ACC112 (cell line): Measurements from ENCODE around the gene USHBP1.
A peak's percentile ranks its signal among the peaks of the same experiment; 100 is the strongest.
"Not testable (repeated sequence)": the region's sequence is repeated elsewhere in the genome, so short reads cannot be mapped to it uniquely, and the experiment has no call there.

Experiments
- H2AFZ ChIP-seq: fragments of 200-600 bp; sonication (generic); one replicate; pipeline ENCODE4 v1.6.0; 2017; ENCODE audit warnings: antibody characterized with exemption, low read length; ENCODE audit not compliant: unreplicated experiment
- H3K27ac ChIP-seq: fragments of 200-600 bp; sonication (generic); 2 replicates; pipeline ENCODE4 v1.5.1; 2014; ENCODE audit warnings: low read depth, mild to moderate bottlenecking, antibody characterized with exemption, low read length, moderate library complexity
- H3K27me3 ChIP-seq: fragments of 200-600 bp; sonication (generic); 2 replicates; pipeline ENCODE4 v1.6.1; 2014; ENCODE audit warnings: mild to moderate bottlenecking, antibody characterized with exemption, low read length, moderate library complexity, mixed read lengths; ENCODE audit not compliant: insufficient read depth
- H3K36me3 ChIP-seq: fragments of 200-600 bp; sonication (generic); 2 replicates; pipeline ENCODE4 v1.6.1; 2016; ENCODE audit warnings: mild to moderate bottlenecking, antibody characterized with exemption, low read length, moderate library complexity, mixed read lengths; ENCODE audit not compliant: insufficient read depth
- H3K4me1 ChIP-seq: fragments of 200-600 bp; sonication (generic); one replicate; pipeline ENCODE4 v1.6.1; 2016; ENCODE audit warnings: low read length, mixed read lengths; ENCODE audit not compliant: insufficient read depth, unreplicated experiment, control insufficient read depth
- H3K4me3 ChIP-seq: fragments of 200-600 bp; sonication (generic); 2 replicates; pipeline ENCODE4 v1.5.1; 2014; ENCODE audit warnings: mild to moderate bottlenecking, low read depth, low read length
- H3K79me2 ChIP-seq: fragments of 200-600 bp; sonication (generic); one replicate; pipeline ENCODE4 v1.6.0; 2016; ENCODE audit warnings: low read length; ENCODE audit not compliant: control insufficient read depth, unreplicated experiment, insufficient read depth

The USHBP1 gene

DNA sequence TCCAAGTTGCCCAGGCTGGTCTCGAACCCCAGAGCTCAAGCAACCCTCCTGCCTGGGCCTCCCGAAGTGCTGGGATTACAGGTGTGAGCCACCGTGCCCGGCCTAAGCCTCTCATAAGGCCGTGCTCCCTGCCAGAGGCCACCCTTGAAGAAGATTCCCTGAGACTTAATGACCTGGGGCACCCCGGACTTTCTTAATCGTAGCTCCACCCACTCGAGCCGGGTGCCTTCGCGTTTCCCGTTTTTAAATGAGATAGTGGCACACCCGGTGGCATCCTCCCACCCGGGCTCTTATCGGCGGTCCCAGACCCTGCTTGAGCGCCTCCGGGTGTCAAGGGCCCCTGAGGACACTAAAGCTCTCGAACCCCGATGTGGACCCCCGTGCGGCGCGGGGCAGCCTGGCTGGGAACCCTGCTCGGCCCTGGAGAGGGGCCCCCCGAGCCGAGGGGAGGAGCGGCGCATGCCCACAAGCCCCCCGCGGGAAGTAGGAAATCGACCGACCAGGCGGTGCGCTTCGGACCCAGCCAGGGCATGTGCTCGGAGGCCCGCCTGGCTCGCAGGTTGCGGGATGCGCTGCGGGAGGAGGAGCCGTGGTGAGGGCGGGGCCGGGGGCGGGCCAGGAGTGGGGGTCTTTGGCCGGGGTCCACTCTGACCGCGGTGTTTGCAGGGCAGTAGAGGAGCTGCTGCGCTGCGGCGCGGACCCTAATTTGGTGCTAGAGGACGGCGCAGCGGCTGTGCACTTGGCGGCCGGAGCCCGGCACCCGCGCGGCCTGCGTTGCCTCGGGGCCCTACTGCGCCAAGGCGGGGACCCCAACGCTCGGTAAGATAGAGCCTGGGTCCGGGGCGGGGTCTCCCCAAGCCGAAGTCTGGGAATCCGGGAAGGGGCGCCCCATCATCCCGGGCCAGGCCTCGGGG is 17.1 kb upstream of the USHBP1 start, which contains the start of gene ANKLE1:
ANKLE1 (plus strand) TSS at position 511 of the 914 bp plus-strand sequence; CDS start at position 531, 20 bp downstream.
- Histone ChIP-seq H3K79me2 (no peaks in the 10 kb centered on the region), H3K4me1 (no peaks in the 10 kb centered on the region), H3K27ac (no peak within 1 kb of the TSS), H3K36me3 (peaks cover 2% of the 10 kb centered on the region; the same call in 1 of the 2 replicates), H2AFZ (peak within 1 kb of the TSS; percentile 62), H3K27me3 (no peaks in the 10 kb centered on the region), H3K4me3 (peak within 1 kb of the TSS; percentile 82)

DNA sequence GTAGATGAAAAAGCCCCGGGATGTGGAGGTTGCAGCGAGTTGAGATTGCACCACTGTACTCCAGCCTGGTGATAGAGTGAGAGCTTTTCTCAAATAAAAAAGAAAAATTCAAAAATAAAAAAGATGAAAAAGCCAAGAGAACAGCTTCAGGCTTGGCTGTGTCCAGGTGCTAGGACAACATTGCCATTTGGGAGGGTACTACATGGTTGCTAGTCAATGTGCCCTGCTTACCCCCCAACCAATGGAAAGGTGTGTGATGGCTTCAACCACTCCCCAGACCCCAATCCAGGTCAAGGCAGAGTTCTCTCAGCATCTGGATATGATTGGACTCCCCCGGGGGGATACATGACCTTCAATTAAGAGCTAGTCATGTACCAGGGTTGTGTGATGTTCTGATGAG is 14.9 kb upstream of the USHBP1 start:
- Histone ChIP-seq H3K27me3 (no peaks in the 10 kb centered on the region), H2AFZ (no peak overlapping the region), H3K36me3 (peaks cover 2% of the 10 kb centered on the region; the same call in 1 of the 2 replicates), H3K4me3 (no peak overlapping the region), H3K27ac (no peak overlapping the region), H3K4me1 (no peaks in the 10 kb centered on the region), H3K79me2 (no peaks in the 10 kb centered on the region)

DNA sequence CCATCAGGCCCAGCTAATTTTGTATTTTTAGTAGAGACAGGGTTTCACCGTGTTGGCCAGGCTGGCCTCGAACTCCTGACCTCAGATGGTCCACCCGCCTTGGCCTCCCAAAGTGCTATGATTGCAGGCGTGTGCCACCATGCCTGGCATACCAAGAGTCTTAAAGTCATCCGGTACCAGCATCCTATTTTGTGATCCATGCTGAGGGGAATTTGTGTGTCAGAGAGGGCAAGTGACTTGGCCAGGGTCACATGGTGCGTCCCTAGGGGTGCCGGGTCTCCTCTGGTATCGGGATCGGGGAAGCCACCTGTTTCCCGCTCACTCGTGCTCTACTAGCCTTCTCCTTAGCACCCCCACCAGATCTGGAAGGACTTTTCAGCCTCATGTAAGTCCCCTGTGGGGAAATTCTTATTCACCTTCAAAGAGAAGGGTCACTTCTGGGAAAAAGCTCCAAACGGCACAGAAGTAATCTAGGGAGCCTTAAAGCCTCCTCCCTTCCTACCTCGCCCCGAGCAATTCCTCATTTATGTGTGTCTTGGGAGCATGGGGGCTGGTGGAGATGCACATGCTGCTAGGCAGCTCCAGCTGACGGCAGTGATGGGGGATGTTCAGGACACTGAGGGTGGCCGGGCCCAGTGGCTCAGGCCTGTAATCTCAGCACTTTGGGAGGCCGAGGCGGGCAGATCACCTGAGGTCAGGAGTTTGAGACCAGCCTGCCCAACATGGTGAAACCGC is 11.1 kb upstream of the USHBP1 start:
- Histone ChIP-seq H3K36me3 (peaks cover 2% of the 10 kb centered on the region; the same call in 1 of the 2 replicates), H3K4me1 (no peaks in the 10 kb centered on the region), H3K27ac (no peak overlapping the region), H3K27me3 (no peaks in the 10 kb centered on the region), H2AFZ (no peak overlapping the region), H3K4me3 (no peak overlapping the region), H3K79me2 (no peaks in the 10 kb centered on the region)

DNA sequence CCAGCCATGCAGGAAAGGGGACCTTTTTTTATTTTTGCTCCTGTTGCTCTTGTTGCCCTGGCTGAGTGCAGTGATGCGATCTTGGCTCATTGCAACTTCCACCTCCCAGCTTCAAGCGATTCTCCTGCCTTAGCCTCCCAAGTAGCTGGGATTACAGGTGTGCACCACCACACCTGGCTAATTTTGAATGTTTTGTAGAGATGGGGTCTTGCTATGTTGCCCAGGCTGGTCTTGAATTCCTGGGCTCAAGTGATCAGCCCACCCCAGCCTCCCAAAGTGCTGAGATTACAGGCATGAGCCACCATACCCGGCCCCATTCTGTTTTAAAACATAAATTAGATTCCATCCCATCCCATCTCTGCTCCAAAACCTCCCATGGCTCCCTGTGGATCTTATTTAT is 10.3 kb upstream of the USHBP1 start:
- H3K79me2 ChIP-seq, H2AFZ ChIP-seq, H3K36me3 ChIP-seq, H3K27ac ChIP-seq, H3K4me3 ChIP-seq, H3K4me1 ChIP-seq, H3K27me3 ChIP-seq: not testable (repeated sequence)

DNA sequence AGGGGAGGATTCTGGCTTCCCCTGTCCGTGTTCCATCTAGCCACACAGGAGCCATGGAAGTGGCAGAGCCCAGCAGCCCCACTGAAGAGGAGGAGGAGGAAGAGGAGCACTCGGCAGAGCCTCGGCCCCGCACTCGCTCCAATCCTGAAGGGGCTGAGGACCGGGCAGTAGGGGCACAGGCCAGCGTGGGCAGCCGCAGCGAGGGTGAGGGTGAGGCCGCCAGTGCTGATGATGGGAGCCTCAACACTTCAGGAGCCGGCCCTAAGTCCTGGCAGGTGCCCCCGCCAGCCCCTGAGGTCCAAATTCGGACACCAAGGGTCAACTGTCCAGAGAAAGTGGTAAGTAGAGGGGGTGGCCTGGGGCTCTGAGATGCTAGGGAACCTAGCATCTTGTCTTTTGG is 4.2 kb upstream of the USHBP1 start:
- no peak overlapping the region for H2AFZ ChIP-seq
- H3K79me2 ChIP-seq: peaks cover 13% of the 10 kb centered on the region
- no peaks in the 10 kb centered on the region for H3K36me3 ChIP-seq
- H3K4me1 ChIP-seq: peaks cover 4% of the 10 kb centered on the region
- peak overlapping the region; percentile 96; the same call in 1 of the 2 replicates for H3K4me3 ChIP-seq
- no peak overlapping the region for H3K27ac ChIP-seq
- no peaks in the 10 kb centered on the region for H3K27me3 ChIP-seq

DNA sequence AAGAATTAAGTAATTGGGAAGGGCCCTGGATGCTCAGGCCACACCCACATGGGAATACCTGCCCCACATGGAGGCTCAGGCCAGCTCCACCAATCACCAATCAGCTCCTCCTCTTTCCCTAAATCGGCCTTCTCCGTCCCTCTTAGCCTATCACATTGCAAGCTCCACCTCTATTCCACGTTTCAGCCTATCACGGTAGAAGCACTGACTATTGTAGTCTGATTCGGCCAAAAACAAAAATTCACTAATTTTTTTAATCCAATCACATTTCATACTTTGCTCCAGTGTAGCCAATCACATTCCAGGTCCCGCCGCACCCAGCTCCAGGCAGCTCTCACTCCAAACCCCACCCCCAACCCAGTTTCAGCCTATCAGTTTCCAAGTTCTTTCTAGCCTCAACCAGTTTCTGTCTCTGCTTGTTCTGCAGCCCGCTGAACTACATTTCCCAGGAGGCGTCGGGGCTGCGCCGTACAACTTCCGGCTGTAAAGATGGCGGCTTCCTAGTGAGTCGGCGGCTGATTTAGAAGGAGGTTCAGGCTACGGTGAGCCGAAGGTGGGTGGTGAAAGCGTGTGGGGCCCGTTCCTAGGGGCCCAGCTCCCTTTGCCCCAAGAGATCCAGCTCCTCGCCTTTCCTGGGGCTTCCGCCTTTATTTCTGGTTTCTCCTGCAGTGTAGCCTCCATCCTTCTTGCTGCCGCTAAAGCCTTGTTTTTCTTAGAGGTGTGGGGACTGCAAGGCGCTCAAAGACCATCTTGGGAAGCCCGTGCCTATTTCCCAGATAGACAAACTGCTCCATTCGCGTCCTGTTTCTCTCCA is 2.6 kb upstream of the USHBP1 start, which contains the start of gene BABAM1:
BABAM1 (plus strand) TSS at position 469 of the 814 bp plus-strand sequence. CDS start 1,364 bp downstream, outside the sequence.
- H3K27ac ChIP-seq: peak within 1 kb of the TSS; percentile 70
- H3K27me3 ChIP-seq: no peaks in the 10 kb centered on the region
- peaks cover 4% of the 10 kb centered on the region for H3K4me1 ChIP-seq
- peaks cover 13% of the 10 kb centered on the region for H3K79me2 ChIP-seq
- H3K36me3 ChIP-seq: no peaks in the 10 kb centered on the region
- peak within 1 kb of the TSS; percentile 96 for H3K4me3 ChIP-seq
- peak within 1 kb of the TSS; percentile 48 for H2AFZ ChIP-seq

DNA sequence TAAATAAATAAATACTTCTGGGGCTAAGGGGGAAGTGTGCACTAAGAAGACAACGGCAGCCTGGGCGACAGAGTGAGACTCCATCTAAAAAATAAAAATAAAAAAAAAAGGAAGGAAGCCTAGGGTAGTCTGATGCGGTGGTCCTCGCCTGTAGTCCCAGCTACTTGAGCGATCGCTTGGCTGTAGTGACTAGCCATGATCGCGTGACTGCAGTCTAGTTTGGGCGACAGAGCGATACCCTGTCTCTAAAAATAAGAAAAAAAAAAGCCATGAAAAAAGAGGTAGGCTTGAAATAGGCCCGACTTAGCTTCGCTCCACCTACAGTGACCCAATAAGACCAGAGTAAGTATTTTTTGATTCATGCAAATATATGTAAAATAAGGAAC is 2.0 kb upstream of the USHBP1 start:
- peak overlapping the region; percentile 12 for H2AFZ ChIP-seq
- H3K27me3 ChIP-seq: no peaks in the 10 kb centered on the region
- no peaks in the 10 kb centered on the region for H3K36me3 ChIP-seq
- no peak overlapping the region for H3K27ac ChIP-seq
- H3K4me3 ChIP-seq: no peak overlapping the region
- peaks cover 13% of the 10 kb centered on the region for H3K79me2 ChIP-seq
- H3K4me1 ChIP-seq: peaks cover 4% of the 10 kb centered on the region

DNA sequence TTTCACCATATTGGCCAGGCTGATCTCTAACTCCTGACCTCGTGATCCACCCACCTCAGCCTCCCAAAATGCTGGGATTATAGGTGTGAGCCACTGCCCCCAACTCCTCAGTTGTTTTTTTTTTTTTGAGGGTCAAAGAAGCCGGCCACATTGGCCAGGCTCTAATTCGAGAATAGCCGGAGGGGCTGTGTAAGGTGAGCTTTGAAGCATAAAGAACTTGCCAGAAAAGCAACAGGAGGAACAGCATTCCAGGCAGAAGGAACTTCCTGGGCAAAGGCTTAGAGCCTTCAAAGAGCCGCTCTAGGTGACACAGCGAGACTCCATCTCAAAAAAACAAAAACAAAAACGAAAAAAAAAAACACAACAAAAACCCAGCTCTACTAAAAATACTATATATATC is 1.5 kb upstream of the USHBP1 start:
- Histone ChIP-seq H3K36me3 (no peaks in the 10 kb centered on the region), H3K4me3 (no peak overlapping the region), H3K4me1 (peaks cover 4% of the 10 kb centered on the region), H2AFZ (no peak overlapping the region), H3K27ac (no peak overlapping the region), H3K27me3 (no peaks in the 10 kb centered on the region), H3K79me2 (peaks cover 13% of the 10 kb centered on the region)

DNA sequence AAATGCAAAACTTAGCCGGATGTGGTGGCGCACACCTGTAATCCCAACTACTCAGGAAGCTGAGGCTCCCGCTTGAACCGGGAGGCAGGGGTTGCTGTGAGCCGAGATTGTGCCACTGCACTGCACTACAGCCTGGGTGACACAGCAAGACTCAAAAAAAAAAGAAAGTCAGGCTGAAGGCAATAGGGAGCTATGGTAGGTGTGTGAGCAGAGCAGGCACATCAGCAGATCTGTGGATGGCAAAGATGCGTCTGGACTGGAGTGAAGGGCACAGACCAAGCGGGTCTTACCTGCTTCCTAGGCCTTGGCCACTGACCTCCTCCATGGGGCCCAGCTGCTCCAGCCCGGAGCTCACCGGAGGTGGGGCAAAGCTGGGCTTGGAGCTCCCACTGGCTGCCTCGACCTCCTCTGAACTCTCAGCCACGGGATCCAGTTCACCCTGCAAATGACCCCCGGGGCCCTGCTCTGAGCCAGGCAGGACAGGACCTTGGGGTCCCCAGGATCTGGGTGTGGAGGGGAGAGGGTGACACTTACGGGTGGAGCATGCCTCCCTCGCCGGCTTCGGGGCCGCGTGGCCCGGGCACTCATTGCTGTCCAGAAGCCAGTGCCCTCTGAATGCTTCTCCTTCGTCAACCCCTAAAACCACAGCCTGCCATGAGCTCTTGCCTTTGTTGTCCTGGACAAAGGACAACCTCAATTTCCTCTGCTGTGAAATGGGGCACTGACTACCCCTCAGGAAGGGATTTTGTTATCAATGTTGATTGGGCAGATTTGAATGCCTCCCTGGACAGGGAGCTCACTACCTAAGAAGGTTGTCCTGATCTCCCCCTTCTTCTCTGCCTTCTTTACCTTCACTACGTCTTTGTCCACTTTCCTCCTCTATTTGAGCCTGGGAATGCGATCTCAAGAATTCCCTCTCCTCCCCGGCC is 569 bp downstream of the USHBP1 start:
- Histone ChIP-seq H3K4me3 (no peak overlapping the region), H3K27me3 (no peaks in the 10 kb centered on the region), H3K79me2 (peaks cover 12% of the 10 kb centered on the region), H2AFZ (no peak overlapping the region), H3K36me3 (no peaks in the 10 kb centered on the region), H3K27ac (no peak overlapping the region), H3K4me1 (peaks cover 4% of the 10 kb centered on the region)
